Spleen (tissue), 13 donors: ENCODE data around the gene CYB561D1. TPM values are rescaled to one million over a fixed set of nuclear protein-coding genes. Genes with fewer than 3 reads are reported as not detected.
"Not testable (repeated sequence)": the region's sequence is repeated elsewhere in the genome, so short reads cannot be mapped to it uniquely, and the experiment has no call there.

Experiments
- DNase-seq: peaks from one replicate; pipeline ENCODE4 v3.0.0-alpha.2; 2020
- H3K27ac ChIP-seq, 8 donors: fragments of 200-600 bp; sonication (generic) in 7 of 8; 1 replicate in 4 of 8; 2 replicates in 4 of 8; pipeline versions ENCODE4 v1.5.0 to v1.8.0; 2016 to 2021; ENCODE audit warnings: inconsistent platforms in 4 of 8, mild to moderate bottlenecking in 4 of 8, moderate library complexity in 1 of 8
- H3K27me3 ChIP-seq, 7 donors: fragments of 200-600 bp; sonication (generic) in 6 of 7; replicated peaks in 1 of 7; 1 replicate in 4 of 7; 2 replicates in 3 of 7; pipeline versions ENCODE4 v1.5.0 to v1.8.0; 2016 to 2021; ENCODE audit warnings: inconsistent platforms in 3 of 7, mild to moderate bottlenecking in 1 of 7
- H3K36me3 ChIP-seq, 6 donors: fragments of 200-600 bp; sonication (generic) in 5 of 6; 1 replicate in 4 of 6; 2 replicates in 2 of 6; pipeline versions ENCODE4 v1.5.0 to v1.8.0; 2016 to 2021; ENCODE audit warnings: inconsistent platforms in 2 of 6
- H3K4me1 ChIP-seq, 6 donors: fragments of 200-600 bp; sonication (generic) in 5 of 6; 1 replicate in 3 of 6; 2 replicates in 3 of 6; pipeline versions ENCODE4 v1.5.0 to v1.8.0; 2016 to 2021; ENCODE audit warnings: inconsistent platforms in 3 of 6
- H3K4me3 ChIP-seq, 8 donors: fragments of 200-600 bp; sonication (generic) in 7 of 8; 1 replicate in 4 of 8; 2 replicates in 4 of 8; pipeline versions ENCODE4 v1.5.0 to v1.8.0; 2016 to 2021; ENCODE audit warnings: inconsistent platforms in 4 of 8, mild to moderate bottlenecking in 4 of 8, moderate library complexity in 2 of 8
- H3K9me3 ChIP-seq, 8 donors: fragments of 200-600 bp; sonication (generic) in 7 of 8; 1 replicate in 4 of 8; 2 replicates in 4 of 8; pipeline versions ENCODE4 v1.5.0 to v1.8.0; 2016 to 2021; ENCODE audit warnings: inconsistent platforms in 4 of 8
- POLR2A ChIP-seq, 3 donors: fragments of 450-650 bp; IDR thresholded peaks; one replicate each; pipeline ENCODE4 v1.5.1; 2017; ENCODE audit warnings: antibody characterized with exemption in 3 of 3, mild to moderate bottlenecking in 1 of 3
- POLR2AphosphoS5 ChIP-seq, 3 donors: sonication (generic); formaldehyde crosslinking; IDR thresholded peaks; one replicate each; pipeline ENCODE4 v1.5.1; 2017; ENCODE audit warnings: antibody characterized with exemption in 3 of 3
- WGBS, 5 donors: extraction: QIAGEN DNeasy Blood & Tissue Kit in 3 of 5; methylation state at CpG; one replicate each; pipeline versions ENCODE4 v1.1.5 to v1.1.7; 2013 to 2018; 5-methylcytosine and 5-hydroxymethylcytosine counted together
- intact Hi-C: fragments of 100-400 bp; cut with DNase I; formaldehyde crosslinking; loops from one replicate; pipeline ENCODE4 v1.15.0; 2023; ENCODE audit warnings: low total_unique reads
- long read RNA-seq, 2 donors: transcript quantifications; one replicate each; lab custom pipeline, GENCODE V29; 2026
- polyA plus RNA-seq, 3 donors: library from polyadenylated mRNA; stranded (reverse); fragments of 200-250 nt; gene quantifications; one replicate each; pipeline ENCODE4 v1.2.1, GENCODE V29; 2013
- total RNA-seq, 7 donors: library from RNA; depleted of rRNA in 3 of 7; stranded (reverse); fragments of >200 nt in 3 of 7; fragmentation: NEBNext Ultra II Directional in 4 of 7; extraction: Animal tissue kit (Norgen Biotek cat#: 25700) in 4 of 7; gene quantifications; one replicate each; pipeline versions ENCODE4 v1.1.0 to v1.2.1, GENCODE V29; 2016 to 2021
- TF ChIP-seq, protein P1 (sequence below), 11 experiments: fragments of 200-600 bp in 7 of 11; fragments of 450-650 bp in 4 of 11; sonication (generic) in 4 of 11; IDR thresholded peaks in 8 of 11; conservative IDR thresholded peaks in 3 of 11; 1 replicate in 7 of 11; 2 replicates in 4 of 11; pipeline versions ENCODE4 v1.4.0 to v1.8.0; 2016 to 2021; ENCODE audit warnings: antibody characterized with exemption in 11 of 11, inconsistent platforms in 4 of 11, mild to moderate bottlenecking in 1 of 11
- donor health status: healthy with polysubstance abuse.
- donor health status: DM: no; HTN: no; CAD: no; lungs with moderate emphysema.
- donor health status: DM: no; HTN: no; CAD: no.
- donor health status: Bipolar disorder and iron deficiency.
- donor health status: healthy.
- donor health status: DM: no; HTN: no; CAD: no.
- donor health status: DM: yes; HTN: yes; CAD: no.

The CYB561D1 gene, protein sequence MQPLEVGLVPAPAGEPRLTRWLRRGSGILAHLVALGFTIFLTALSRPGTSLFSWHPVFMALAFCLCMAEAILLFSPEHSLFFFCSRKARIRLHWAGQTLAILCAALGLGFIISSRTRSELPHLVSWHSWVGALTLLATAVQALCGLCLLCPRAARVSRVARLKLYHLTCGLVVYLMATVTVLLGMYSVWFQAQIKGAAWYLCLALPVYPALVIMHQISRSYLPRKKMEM
- total RNA-seq = 10 to 100 TPM in 6 of 7 donors, 1 to 10 TPM in 1; 8.6 to 17.6 (median 13.7) TPM
- 1 to 10 TPM; 4.5 to 8.0 (median 6.0) TPM for polyA plus RNA-seq
- long read RNA-seq, donor 1, partial matches to known transcripts = 0 of 2 reads
- long read RNA-seq, donor 1, other reads (novel, unspliced or antisense) = 0 of 2 reads
- long read RNA-seq, donor 2 = 0 reads

DNA sequence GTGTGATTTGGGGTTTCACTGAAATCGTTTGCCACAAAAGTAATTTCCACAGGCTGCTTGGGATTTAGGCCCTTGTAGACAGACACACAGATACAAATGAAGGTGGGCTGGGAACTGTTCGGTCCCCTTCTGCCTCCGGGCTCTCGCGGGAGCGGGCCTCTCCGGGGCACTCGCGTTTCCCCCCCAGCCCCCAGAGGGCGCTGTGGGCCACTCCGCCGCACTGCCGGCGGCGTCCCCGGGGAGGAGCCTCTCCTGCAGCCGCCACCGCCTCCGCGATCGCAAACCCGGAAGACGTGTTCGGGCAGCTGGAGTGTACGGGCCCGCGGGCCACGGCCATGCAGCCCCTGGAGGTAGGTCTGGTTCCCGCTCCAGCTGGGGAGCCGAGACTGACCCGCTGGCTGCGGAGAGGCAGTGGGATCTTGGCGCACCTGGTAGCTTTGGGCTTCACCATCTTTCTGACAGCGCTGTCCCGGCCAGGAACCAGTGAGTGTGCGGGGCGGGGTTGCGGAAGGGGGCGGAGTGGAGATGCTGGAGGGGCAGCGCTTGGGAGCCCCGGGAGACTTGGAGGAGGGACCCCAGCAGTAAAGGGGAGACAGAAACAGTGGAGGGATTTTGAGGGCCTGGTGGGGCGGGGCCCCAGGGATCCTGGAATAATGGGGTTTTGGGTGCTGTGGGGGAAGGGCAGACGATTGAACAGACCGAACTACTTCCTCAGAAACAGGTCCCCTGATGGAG is at the start of gene CYB561D1:
TSS of gene CYB561D1 (plus strand) at position 290 of the 735 bp plus-strand sequence. CDS start at position 336, 46 bp downstream.
- no peaks in the 10 kb centered on the region for H3K27me3 ChIP-seq
- peak within 1 kb of the TSS; percentile 91 to 100 (median 98) for H3K4me3 ChIP-seq
- H3K9me3 ChIP-seq = no peaks in the 10 kb centered on the region
- DNase-seq = peak; percentile 98
- H3K27ac ChIP-seq = peak within 1 kb of the TSS; percentile 80 to 96 (median 88)
- TF ChIP-seq POLR2A (IDR thresholded peaks at IDR 0.05) = no peak
- peak; percentile 89 to 95 (median 90) for TF ChIP-seq POLR2AphosphoS5 (IDR thresholded peaks at IDR 0.05)
- TF ChIP-seq, protein P1, sequence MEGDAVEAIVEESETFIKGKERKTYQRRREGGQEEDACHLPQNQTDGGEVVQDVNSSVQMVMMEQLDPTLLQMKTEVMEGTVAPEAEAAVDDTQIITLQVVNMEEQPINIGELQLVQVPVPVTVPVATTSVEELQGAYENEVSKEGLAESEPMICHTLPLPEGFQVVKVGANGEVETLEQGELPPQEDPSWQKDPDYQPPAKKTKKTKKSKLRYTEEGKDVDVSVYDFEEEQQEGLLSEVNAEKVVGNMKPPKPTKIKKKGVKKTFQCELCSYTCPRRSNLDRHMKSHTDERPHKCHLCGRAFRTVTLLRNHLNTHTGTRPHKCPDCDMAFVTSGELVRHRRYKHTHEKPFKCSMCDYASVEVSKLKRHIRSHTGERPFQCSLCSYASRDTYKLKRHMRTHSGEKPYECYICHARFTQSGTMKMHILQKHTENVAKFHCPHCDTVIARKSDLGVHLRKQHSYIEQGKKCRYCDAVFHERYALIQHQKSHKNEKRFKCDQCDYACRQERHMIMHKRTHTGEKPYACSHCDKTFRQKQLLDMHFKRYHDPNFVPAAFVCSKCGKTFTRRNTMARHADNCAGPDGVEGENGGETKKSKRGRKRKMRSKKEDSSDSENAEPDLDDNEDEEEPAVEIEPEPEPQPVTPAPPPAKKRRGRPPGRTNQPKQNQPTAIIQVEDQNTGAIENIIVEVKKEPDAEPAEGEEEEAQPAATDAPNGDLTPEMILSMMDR (IDR thresholded peaks at IDR 0.05 in 8 of 11, conservative IDR thresholded peaks at IDR 0.05 in 3 of 11) = peak; percentile 80 to 99 (median 97)
- H3K36me3 ChIP-seq = peaks cover 0 to 60% (median 28%) of the 10 kb centered on the region in 6 donors
- intact Hi-C loops = no loop called here
- H3K4me1 ChIP-seq = peaks cover 23 to 97% (median 73%) of the 10 kb centered on the region in 6 donors
- 0% methylated on average over 22 to 44 of the region's 44 CpGs for WGBS, 5 donors

DNA sequence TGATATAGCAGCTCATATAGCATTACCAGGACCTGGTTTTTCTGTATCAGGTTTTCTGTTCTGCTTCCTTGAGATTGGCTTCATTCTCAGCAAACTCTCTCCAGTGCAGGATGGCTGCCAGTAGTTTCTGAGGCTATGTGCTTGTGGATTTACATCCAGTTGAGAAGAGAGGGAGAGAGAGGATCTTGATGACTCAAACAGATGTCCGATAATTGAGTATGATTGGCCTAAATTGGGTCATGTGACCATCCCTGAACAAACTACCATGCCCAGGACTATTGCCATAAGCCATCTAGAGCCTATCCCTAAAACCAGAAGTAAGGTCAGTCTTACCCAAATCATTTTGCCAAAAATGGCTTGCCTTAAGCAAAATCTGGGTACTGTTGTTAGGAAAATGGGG is 49.5 kb upstream of the CYB561D1 start:
- intact Hi-C loops = no loop called here
- DNase-seq = no peak
- TF ChIP-seq POLR2A (IDR thresholded peaks at IDR 0.05) (no peak), POLR2AphosphoS5 (IDR thresholded peaks at IDR 0.05) (no peak)
- TF ChIP-seq, protein P1 (IDR thresholded peaks at IDR 0.05 in 8 of 11, conservative IDR thresholded peaks at IDR 0.05 in 3 of 11) = no peak
- H3K4me1 ChIP-seq = no peaks in the 10 kb centered on the region
- H3K27ac ChIP-seq = no peak overlapping the region
- H3K4me3 ChIP-seq = no peak overlapping the region
- H3K27me3 ChIP-seq = peaks cover 0 to 62% (median 6%) of the 10 kb centered on the region in 7 donors
- H3K36me3 ChIP-seq = no peaks in the 10 kb centered on the region
- 89 to 94% (median 93%) methylated on average over 1 of the region's 1 CpG for WGBS, 5 donors
- no peaks in the 10 kb centered on the region for H3K9me3 ChIP-seq

DNA sequence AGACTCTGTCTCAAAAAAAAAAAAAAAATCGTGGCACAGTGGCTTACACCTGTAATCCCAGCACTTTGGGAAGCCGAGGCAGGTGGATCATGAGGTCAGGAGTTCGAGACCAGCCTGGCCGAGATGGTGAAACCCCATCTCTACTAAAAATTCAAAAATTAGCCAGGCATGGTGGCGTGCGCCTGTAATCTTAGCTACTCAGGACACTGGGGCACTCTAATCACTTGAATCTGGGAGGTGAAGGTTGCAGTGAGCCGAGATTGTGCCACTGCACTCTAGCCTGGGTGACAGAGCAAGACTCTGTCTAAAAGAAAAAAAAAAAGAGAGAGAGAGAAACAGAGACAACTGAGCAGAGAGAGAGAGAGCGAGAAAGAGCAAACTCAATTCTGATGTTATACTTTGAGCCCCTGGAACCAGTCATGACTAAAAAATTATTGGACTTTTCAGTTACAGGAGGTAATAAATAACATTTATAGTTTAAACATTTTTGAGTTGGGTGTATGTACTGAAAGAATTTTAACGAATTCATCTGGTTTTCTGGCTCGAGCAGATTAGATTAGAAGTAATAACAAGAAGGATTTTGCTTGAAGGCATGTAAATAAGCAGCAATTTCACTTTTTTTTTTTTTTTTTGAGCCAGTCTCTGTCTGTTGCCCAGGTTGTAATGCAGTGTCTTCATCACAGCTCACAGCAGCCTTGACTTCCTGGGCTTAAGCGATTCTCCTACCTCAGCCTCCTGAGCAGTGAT is 47.8 kb upstream of the CYB561D1 start:
- H3K36me3 ChIP-seq, H3K4me3 ChIP-seq, H3K9me3 ChIP-seq, H3K4me1 ChIP-seq, intact Hi-C loops, DNase-seq, H3K27ac ChIP-seq: not testable (repeated sequence)
- WGBS, 5 donors = 71 to 78% (median 72%) methylated on average over 11 of the region's 11 CpGs
- H3K27me3 ChIP-seq = peaks cover 0 to 72% (median 6%) of the 10 kb centered on the region in 7 donors

DNA sequence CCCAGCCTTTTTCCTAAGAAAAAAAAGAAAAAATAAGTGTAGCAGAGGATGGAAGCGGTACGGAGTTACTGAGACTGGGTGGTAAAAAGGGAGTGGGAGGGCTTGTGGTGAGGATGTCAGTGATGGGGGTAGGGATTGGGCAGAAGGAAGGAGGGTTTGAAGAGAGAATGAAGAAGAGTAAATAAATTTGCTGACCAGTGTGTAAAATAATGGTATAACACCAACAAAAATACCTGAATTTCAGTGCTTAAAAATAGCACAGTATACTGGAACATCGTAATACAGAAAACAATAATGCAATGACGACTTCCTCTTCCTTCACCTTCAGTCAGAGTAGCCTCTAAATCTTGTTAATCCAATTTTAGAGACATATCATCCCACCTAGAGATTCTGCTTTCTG is 46.4 kb upstream of the CYB561D1 start:
- TF ChIP-seq POLR2A (IDR thresholded peaks at IDR 0.05) = no peak
- TF ChIP-seq POLR2AphosphoS5 (IDR thresholded peaks at IDR 0.05) = no peak
- Histone ChIP-seq H3K36me3 (no peaks in the 10 kb centered on the region), H3K27me3 (peaks cover 0 to 76% (median 6%) of the 10 kb centered on the region in 7 donors), H3K27ac (no peak overlapping the region), H3K4me3 (no peak overlapping the region), H3K4me1 (no peaks in the 10 kb centered on the region), H3K9me3 (peaks cover 0 to under 1% (median 0%) of the 10 kb centered on the region in 8 donors)
- WGBS, 5 donors = 49 to 55% (median 51%) methylated on average over 4 of the region's 4 CpGs
- DNase-seq = no peak
- intact Hi-C loops = no loop called here
